Glomerular visceral epithelial cell (primary cell): ENCODE measurements around the gene RIPPLY2.

ENCODE experiments used
- DNase-seq: peaks from one replicate; pipeline ENCODE4 v3.0.0-alpha.2; 2016; ENCODE audit errors: extremely low spot score

RIPPLY2 gene

GRCh38 chr6:83905648-83906047 is 52.5 kb downstream of the RIPPLY2 start:
- DNase-seq: no peak
